Loucy (cell line): Measurements from ENCODE around the gene PDZRN3.

Experiments used
- H2AFZ ChIP-seq: fragments of 200-600 bp; sonication (generic); 2 replicates; pipeline ENCODE4 v1.6.0; 2016; ENCODE audit warnings: antibody characterized with exemption, mild to moderate bottlenecking, low read length, moderate library complexity
- H3F3A ChIP-seq: fragments of 200-600 bp; 2 replicates; pipeline ENCODE4 v1.6.0; 2016; ENCODE audit warnings: antibody characterized with exemption, low read depth, mild to moderate bottlenecking
- H3K27me3 ChIP-seq: fragments of 200-600 bp; sonication (generic); 2 replicates; pipeline ENCODE4 v1.6.1; 2014; ENCODE audit warnings: low read length, mild to moderate bottlenecking; ENCODE audit not compliant: insufficient read depth, poor library complexity, severe bottlenecking
- H3K36me3 ChIP-seq: fragments of 200-600 bp; sonication (generic); 2 replicates; pipeline ENCODE4 v1.6.1; 2016; ENCODE audit warnings: low read length; ENCODE audit not compliant: insufficient read depth
- H3K4me1 ChIP-seq: fragments of 200-600 bp; sonication (generic); 2 replicates; pipeline ENCODE4 v1.5.1; 2014; ENCODE audit warnings: low read length, mild to moderate bottlenecking; ENCODE audit not compliant: insufficient read depth, poor library complexity, severe bottlenecking
- H3K4me2 ChIP-seq: fragments of 200-600 bp; sonication (generic); 2 replicates; pipeline ENCODE4 v1.6.0; 2014; ENCODE audit warnings: antibody characterized with exemption, low read length, low read depth, mild to moderate bottlenecking; ENCODE audit not compliant: poor library complexity, severe bottlenecking
- H3K4me3 ChIP-seq: fragments of 200-600 bp; sonication (generic); 2 replicates; pipeline ENCODE4 v1.5.1; 2014; ENCODE audit warnings: low read length, mild to moderate bottlenecking, mixed read lengths; ENCODE audit not compliant: poor library complexity, severe bottlenecking
- H3K79me2 ChIP-seq: fragments of 200-600 bp; sonication (generic); 2 replicates; pipeline ENCODE4 v1.6.1; 2014; ENCODE audit warnings: low read length; ENCODE audit not compliant: insufficient read depth
- H3K9ac ChIP-seq: fragments of 200-600 bp; sonication (generic); 2 replicates; pipeline ENCODE4 v1.6.0; 2014; ENCODE audit warnings: mild to moderate bottlenecking, low read depth, low read length, moderate library complexity; ENCODE audit not compliant: poor library complexity, severe bottlenecking
- H3K9me2 ChIP-seq: fragments of 200-600 bp; sonication (generic); replicated peaks from 2 replicates; pipeline ENCODE4 v1.6.1; 2016; ENCODE audit warnings: low read depth, low read length, mixed read lengths
- H3K9me3 ChIP-seq: fragments of 200-600 bp; sonication (generic); 2 replicates; pipeline ENCODE4 v1.6.1; 2014; ENCODE audit warnings: mild to moderate bottlenecking, antibody characterized with exemption, low read length, low read depth; ENCODE audit not compliant: insufficient read depth
- H4K20me1 ChIP-seq: fragments of 200-600 bp; sonication (generic); 2 replicates; pipeline ENCODE4 v1.6.0; 2014; ENCODE audit warnings: antibody characterized with exemption, low read length, mild to moderate bottlenecking; ENCODE audit not compliant: insufficient read depth, poor library complexity, severe bottlenecking
- CTCF ChIP-seq: fragments of 200-600 bp; sonication (generic); conservative IDR thresholded peaks from 2 replicates; pipeline ENCODE4 v1.5.1; 2014; ENCODE audit warnings: mild to moderate bottlenecking, antibody characterized with exemption, low read length
- EZH2phosphoT487 ChIP-seq: fragments of 200-600 bp; IDR thresholded peaks from 2 replicates; pipeline ENCODE4 v1.6.1; 2018; ENCODE audit warnings: antibody characterized with exemption, mild to moderate bottlenecking, moderate library complexity, borderline replicate concordance

Gene PDZRN3

GRCh38 chr3:73624017-73624820 lies 522 bp downstream of the PDZRN3 start:
- no peaks in the 10 kb centered on the region for H3K79me2 ChIP-seq
- H3K9me2 ChIP-seq, result no peaks in the 10 kb centered on the region
- no peaks in the 10 kb centered on the region for H3F3A ChIP-seq
- no peaks in the 10 kb centered on the region for H4K20me1 ChIP-seq
- H3K4me2 ChIP-seq, result no peak overlapping the region
- no peak overlapping the region for H3K9ac ChIP-seq
- TF ChIP-seq EZH2phosphoT487 (no peak), CTCF (no peak)
- no peaks in the 10 kb centered on the region for H3K36me3 ChIP-seq
- no peak overlapping the region for H3K4me3 ChIP-seq
- H3K9me3 ChIP-seq, result no peaks in the 10 kb centered on the region
- no peak overlapping the region for H2AFZ ChIP-seq
- no peaks in the 10 kb centered on the region for H3K4me1 ChIP-seq
- no peaks in the 10 kb centered on the region for H3K27me3 ChIP-seq

DNA sequence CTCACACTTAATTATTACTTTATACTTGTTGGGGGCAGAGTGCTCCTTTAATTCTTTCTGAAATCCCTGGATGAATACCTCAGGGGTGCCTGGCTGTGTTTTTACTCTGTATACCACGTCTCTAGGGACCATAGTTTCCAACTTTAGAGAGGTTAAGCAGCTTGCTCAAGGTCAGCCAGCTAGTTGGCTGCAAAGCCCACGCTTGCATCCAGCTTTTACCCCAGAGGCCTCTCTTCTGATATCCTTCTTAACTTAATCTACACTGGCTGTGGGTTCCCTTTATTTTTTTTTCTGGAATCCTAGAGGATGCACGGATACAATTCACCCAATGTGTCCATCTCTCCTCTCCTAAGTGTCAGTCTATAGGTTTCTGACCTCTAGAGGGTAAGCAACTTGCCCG lies 1.4 kb downstream of the PDZRN3 start:
- Histone ChIP-seq H3K9me3 (no peaks in the 10 kb centered on the region), H3K79me2 (no peaks in the 10 kb centered on the region), H3F3A (no peaks in the 10 kb centered on the region), H3K4me1 (no peaks in the 10 kb centered on the region), H3K27me3 (no peaks in the 10 kb centered on the region), H3K9me2 (no peaks in the 10 kb centered on the region), H3K36me3 (no peaks in the 10 kb centered on the region), H3K9ac (no peak overlapping the region), H4K20me1 (no peaks in the 10 kb centered on the region), H3K4me3 (no peak overlapping the region), H3K4me2 (no peak overlapping the region), H2AFZ (no peak overlapping the region)
- no peak for TF ChIP-seq EZH2phosphoT487
- no peak for TF ChIP-seq CTCF

- Histone ChIP-seq H3K4me2 (no peak overlapping the region), H3K27me3 (no peaks in the 10 kb centered on the region), H3K4me1 (no peaks in the 10 kb centered on the region), H3F3A (no peaks in the 10 kb centered on the region), H4K20me1 (no peaks in the 10 kb centered on the region), H3K4me3 (no peak overlapping the region), H3K9me3 (no peaks in the 10 kb centered on the region), H2AFZ (no peak overlapping the region), H3K9me2 (no peaks in the 10 kb centered on the region), H3K36me3 (no peaks in the 10 kb centered on the region), H3K9ac (no peak overlapping the region), H3K79me2 (no peaks in the 10 kb centered on the region)
- TF ChIP-seq CTCF (no peak), EZH2phosphoT487 (no peak)
These were observed 2.5 kb downstream of the PDZRN3 start for GRCh38 chr3:73622091-73622805.
